EH (cell line): ENCODE results near the gene AGPAT3.

Experiments
- DNase-seq: peaks from one replicate; pipeline ENCODE4 v3.0.0-alpha.2; 2015; ENCODE audit warnings: low read depth

The AGPAT3 gene

DNA sequence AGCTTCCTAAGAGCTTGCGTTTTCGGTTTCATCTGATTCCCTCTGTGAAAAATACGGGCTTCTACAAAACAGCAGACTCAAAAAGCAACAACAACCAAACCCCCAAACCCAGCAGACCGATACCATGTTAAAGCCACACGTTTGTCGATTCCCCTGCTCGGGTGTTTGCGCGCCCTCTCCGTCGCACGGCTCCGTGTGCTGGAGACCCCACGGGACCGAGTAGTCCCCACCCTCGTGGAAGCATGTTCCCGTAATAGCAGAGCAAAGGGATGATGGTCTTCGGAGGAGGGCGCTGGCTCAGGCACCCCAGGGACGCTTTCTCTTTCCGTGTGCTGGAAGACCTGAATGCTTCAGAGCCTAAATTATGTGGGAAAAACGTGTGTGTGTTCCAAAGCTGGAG, 42.7 kb downstream of the AGPAT3 start:
- DNase-seq: no peak

GRCh38 chr21:43908167-43908566, 43.1 kb downstream of the AGPAT3 start:
- DNase-seq: peak; percentile 31

DNA sequence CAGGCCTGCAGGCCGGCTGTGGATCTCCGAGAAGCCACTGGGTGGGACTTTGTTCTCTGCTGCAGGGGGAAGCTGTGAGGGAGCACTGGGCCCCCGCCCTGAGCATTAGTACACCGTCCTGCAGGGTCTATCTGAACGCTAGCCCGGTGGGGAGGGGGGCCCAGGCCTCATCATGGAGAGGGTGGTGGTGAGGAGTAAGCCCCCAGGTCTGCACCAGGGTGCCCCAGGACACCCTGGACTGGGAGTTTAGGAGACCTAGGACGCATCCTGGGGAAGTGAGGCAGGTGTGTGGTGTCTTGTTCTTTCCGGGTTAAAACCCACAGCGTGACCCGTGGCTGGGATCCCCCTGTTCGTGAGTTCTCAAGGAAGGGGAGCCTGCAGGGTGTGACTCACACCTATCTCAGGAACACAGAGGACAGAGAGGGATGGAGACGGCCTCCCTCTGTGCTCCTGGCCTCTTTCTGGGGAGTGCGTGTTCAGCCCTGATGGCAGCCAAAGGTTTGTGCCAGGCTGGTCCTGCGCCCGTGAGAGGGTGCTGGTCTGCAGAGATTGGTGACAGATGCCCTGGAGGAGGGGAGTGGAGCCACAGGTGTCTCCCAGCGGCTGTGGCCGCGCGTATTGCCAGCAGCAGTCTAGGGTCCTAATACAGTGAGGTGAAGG, 44.8 kb downstream of the AGPAT3 start:
- no peak for DNase-seq

DNA sequence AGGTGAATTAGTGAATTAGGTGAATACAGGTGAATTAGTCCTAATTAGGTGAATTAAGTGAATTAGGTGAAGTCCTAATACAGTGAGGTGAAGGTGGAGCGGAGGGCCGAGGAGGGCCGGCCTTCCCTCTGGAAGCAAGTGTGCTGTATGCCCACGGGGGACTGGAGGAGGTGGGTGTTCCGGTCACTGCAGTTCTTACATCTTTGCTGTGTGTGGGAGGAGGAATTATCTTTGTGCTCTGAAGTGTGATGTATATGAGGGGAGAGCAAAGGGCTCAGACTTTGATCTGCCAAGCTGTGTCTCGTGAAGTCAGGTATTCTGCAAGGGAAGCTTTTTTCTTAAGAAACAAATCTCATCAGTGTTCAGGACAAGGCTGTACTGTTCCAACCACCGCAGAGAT, 45.4 kb downstream of the AGPAT3 start:
- DNase-seq: no peak

- no peak for DNase-seq
These were observed 46.3 kb downstream of the AGPAT3 start for GRCh38 chr21:43911015-43911934.

- no peak for DNase-seq
These were observed 47.0 kb downstream of the AGPAT3 start for GRCh38 chr21:43911935-43912487.

DNA sequence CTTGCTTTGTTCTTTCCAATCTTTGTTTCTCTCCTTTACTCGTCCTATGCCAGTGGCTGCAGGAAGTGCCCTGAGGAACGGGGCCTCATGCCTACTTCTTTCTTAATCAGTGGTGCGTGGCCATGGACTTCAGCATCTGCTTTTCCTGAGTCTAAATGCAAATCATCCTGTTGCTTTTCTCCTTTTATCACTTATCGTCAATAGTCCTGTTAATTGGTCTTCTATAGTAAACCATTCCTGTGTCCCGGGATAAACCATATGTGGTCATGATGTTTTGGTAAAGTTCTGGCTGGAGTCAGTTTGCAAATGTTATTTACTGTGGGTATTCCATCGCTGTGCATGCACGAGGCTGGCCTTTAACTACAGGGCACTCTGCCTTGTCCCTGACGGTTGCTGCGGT, 47.5 kb downstream of the AGPAT3 start:
- no peak for DNase-seq

DNA sequence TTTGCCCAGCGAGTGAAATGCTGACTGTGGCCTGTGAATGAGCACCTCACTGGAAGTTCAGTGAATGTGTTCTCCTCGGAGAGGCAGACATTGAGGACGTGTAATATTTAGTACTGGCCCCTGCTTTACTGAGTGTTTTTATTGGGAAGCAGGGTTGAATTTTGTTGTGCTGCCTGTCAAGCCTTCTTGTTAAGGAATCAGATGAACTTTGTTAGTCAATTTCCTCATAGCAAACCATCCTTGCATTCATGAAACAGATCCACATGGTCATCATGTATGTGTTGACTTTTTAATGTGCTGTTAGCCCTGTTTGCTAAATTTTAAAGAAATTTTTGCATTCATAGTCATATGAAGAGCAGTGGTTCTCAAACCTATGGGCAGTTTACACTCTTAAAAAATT, 47.9 kb downstream of the AGPAT3 start:
- DNase-seq: no peak

- peak; percentile 66 for DNase-seq
These were observed 48.9 kb downstream of the AGPAT3 start for GRCh38 chr21:43913928-43914327.

DNA sequence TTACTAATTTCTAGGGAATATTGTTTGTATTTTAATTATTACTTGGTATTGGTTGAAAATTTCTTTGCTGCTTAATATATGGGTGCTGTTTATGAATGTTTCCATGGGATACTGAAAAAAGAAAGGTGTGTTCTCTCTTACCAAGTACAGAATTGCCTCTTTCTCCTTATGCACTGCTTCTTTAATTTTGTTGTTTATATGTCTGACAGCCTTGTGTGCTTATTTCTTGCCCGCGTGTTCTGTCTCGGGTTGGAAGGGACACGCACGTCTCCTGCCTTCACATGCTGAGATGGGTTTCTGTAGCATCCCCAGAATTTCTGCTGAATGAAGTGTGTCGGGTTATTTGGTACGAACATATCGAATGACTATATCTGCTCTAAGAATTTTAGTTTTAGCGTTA, 51.1 kb downstream of the AGPAT3 start:
- no peak for DNase-seq

DNA sequence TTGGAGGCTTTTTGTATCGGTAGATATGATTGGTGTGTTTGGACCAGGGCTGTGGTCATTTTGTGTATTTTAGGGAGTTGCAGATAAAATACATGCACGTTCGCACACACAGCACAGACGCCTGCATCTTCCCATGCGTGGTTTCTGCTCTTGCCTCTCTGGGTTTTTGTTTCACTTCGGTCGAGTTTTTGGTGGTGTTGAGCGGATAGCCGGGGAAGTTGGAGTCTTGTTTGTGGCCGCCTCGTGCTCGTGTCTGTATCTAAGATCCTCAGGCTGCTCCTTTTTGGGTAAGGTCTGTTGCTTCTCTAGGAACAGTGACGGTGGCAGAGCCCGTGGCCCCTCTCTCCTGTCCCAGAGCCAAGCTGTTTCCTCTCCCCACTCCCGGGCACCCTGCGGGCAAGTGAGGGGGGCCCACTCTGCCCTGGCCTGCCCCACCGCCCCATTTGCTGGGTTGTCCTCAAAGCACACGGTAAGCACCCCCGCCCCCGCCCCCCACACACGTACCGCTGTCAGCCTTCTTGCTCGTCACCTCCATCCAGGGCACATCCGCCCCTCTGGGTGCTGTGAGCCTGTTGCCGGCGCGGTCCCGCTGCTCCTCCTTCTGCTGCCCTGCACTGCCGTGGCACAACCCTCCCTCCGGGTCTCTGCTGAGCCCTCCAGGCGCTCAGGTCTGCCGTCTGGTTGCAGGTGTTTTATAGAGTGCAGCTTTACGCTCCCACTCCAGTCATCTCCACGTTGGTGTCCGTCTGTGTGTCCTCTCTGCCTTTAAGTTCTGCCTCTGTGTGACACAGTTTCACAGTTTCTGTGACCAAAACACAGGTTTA, 51.9 kb downstream of the AGPAT3 start:
- DNase-seq: no peak

DNA sequence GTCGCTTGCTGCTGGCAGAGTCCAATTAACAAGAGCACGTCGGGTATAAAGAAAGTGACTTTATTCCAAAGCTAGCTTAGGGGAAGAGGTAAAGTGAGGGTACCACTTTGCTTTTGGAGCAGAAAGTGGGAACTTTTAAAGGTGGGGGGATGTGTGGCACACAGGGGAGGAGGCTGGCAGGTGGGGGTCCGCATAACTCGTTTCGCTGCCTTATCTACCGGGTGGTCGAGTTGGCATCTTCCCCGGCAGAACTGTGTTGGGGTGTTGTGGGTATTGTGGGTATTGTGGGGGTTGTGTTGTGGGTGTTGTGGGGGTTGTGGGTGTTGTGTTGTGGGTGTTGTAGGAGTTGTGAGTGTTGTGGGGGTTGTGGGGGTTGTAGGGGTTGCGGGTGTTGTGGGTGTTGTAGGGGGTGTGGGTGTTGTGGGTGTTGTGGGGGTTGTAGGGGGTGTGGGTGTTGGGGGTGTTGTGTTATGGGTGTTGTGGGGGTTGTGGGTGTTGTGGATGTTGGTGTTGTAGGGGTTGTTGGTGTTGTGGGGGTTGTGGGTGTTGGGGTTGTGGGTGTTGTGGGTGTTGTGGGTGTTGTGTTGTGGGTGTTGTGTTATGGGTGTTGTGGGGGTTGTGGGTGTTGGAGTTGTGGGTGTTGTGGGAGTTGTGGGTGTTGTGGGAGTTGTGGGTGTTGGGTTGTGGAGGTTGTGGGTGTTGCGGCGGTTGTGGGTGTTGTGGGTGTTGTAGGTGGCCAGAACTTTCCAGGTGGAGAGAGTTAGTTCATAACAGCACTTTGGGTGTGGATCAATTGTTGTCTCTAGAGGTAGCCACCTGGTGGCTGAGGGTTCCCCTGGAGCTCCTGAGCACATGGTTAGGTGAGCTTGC, 52.7 kb downstream of the AGPAT3 start:
- no peak for DNase-seq

- DNase-seq: no peak
These were observed 53.4 kb downstream of the AGPAT3 start for GRCh38 chr21:43918385-43918947.

DNA sequence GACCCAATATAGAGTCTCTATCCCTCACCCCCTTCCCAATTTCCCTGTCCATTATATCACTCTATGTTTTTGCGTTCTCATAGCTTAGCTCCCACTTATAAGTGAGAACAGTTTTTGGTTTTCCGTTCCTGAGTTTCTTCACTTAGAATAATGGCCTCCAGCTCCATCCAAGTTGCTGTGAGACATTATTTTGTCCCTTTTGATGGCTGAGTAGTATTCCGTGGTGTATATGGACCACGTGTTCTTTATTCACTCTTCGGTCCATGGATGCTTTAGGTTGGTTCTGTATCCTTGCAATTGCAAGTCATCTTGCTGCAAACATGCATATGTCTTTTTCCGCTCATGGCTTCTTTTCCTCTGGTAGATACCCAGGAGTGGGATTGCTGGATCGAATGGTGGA, 54.3 kb downstream of the AGPAT3 start:
- no peak for DNase-seq

GRCh38 chr21:43919871-43920801, 55.1 kb downstream of the AGPAT3 start:
- DNase-seq: no peak

- no peak for DNase-seq
These were observed 56.6 kb downstream of the AGPAT3 start for GRCh38 chr21:43921571-43921978.

DNA sequence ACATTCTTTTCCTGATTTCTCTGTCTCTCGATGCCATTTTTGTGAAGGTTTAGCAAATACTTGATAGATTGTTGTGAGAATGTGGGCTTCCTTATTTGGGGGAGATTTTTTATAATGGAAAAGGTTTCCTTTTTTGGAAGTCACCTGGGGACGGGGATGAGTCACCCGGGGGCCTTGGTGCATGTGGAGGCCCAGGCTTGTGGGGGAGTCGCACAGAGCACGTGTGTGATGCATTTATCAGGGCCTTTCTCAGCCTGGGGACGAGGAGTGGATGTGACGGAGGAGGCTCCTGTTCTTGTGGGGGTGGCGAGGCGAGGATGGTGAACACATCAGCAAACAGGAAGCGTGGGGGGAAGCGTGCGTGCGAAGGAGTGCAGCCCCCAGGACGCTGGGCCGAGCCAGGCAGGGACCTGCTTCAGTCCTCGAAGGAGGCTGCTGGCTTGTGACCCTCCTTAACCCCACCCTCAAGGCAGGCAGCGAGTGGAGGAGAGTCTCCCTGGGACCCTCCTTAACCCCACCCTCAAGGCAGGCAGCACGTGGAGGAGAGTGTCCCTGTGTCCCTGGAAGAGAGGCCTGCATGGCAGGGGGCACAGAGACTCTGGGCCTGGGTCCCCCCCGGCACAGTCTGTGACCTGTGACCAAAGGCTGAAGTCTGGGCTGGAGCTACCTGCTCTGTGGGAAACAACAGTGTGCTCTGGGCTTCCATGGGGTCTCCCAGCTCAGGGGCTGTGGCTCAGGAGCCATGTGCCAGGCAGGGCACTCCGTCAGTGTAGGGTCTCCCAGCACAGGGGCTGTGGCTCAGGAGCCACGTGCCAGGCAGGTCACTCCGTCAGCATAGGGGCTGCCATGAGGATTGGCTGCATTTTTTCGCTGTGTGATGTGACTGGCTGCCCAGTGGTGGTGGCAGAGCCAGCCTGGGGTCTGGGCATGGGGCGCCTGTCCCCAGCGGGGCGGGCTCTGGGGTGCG, 57.2 kb downstream of the AGPAT3 start:
- DNase-seq: no peak

GRCh38 chr21:43922949-43923348, 57.9 kb downstream of the AGPAT3 start:
- no peak for DNase-seq

DNA sequence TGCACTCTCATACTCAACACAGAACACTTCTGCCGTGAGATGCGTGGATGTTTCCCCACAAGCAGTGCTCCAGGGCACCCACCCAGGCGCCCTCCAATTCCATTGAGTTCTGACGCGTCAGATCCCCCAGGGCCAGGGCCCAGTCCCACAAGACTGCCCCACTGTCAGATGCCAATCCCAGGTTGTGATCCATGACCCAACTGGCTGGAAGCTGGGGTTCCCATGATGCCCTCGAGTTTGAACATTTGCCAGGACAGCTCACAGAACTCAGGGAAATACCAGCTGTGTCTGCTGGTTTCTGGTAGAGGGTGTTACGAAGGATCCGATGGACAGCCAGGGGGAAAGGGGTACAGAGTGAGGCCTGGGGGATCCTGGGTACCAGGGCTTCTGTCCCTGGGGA, 58.4 kb downstream of the AGPAT3 start:
- DNase-seq: peak; percentile 39
